ENCODE results near the gene APBB1IP. TPM values are rescaled to one million over a fixed set of nuclear protein-coding genes. Genes with fewer than 3 reads are reported as not detected.

Gene APBB1IP
- total and polyA plus RNA-seq, 2 of the 8 experiments (the other 6 are each of a cell fraction or from before 2014, with no cell fraction given): 0.05 TPM; not detected in 1

GRCh38 chr10:26440088-26440470 lies 1.9 kb downstream of the APBB1IP start:
- Histone ChIP-seq H2BK15ac (ENCODE audit: low read length) (no peak overlapping the region), H3K56ac (replicated peaks; ENCODE audit: insufficient read length, low read depth, low read length) (no peak overlapping the region), H4K5ac (ENCODE audit: insufficient read length, low read depth, low read length) (no peak overlapping the region), H4K8ac (ENCODE audit: extremely low read depth, insufficient read depth, low read length) (no peak overlapping the region), H3K4me2 (ENCODE audit: insufficient read depth in 1 of 2, low read depth in 2 of 2, low read length in 2 of 2) (no peak overlapping the region), H2BK20ac (ENCODE audit: low read length) (no peak overlapping the region), H3K23me2 (ENCODE audit: low read depth, low read length) (peaks cover 9% of the 10 kb centered on the region; the same call in 1 of the 2 replicates), H2BK5ac (ENCODE audit: low read depth, low read length) (no peak overlapping the region), H3K79me2 (ENCODE audit: control insufficient read depth in 1 of 2, insufficient read depth in 2 of 2, low read length in 2 of 2) (no peaks in the 10 kb centered on the region), H4K20me1 (replicated peaks in 1 of 2; ENCODE audit: control insufficient read depth in 1 of 2, insufficient read depth in 2 of 2, low read length in 2 of 2) (no peaks in the 10 kb centered on the region), H3K23ac (ENCODE audit: insufficient read length) (no peak overlapping the region), H3K9me3 (ENCODE audit: insufficient read depth in 2 of 2, low read depth in 1 of 2, low read length in 1 of 2) (no peaks in the 10 kb centered on the region), H2BK12ac (ENCODE audit: low read depth, low read length) (no peak overlapping the region), H3K79me1 (ENCODE audit: low read depth, low read length) (no peaks in the 10 kb centered on the region), H2BK120ac (replicated peaks; ENCODE audit: low read depth, low read length) (no peak overlapping the region), H3K14ac (ENCODE audit: insufficient read length) (no peak overlapping the region), H2AK5ac (ENCODE audit: low read depth, low read length) (no peak overlapping the region), H3K27me3 (replicated peaks in 1 of 4; ENCODE audit: control insufficient read depth in 3 of 4, extremely low read depth in 1 of 4, insufficient read depth in 3 of 4, low read length in 3 of 4) (peaks cover 6 to 24% (median 18%) of the 10 kb centered on the region in 4 experiments), H3K9ac (replicated peaks in 1 of 4; ENCODE audit: extremely low read depth in 1 of 4, low read depth in 3 of 4, low read length in 3 of 4) (no peak overlapping the region), H3K4ac (replicated peaks; ENCODE audit: insufficient read length, low read depth, low read length) (no peak overlapping the region), H3K4me1 (replicated peaks in 1 of 4; ENCODE audit: control insufficient read depth in 3 of 4, insufficient read depth in 4 of 4, low read length in 3 of 4) (peaks cover 0 to 4% (median 0%) of the 10 kb centered on the region in 4 experiments; a peak in 2 of 7 replicates), H3K36me3 (ENCODE audit: control insufficient read depth in 2 of 4, insufficient read depth in 4 of 4, low read length in 3 of 4) (no peaks in the 10 kb centered on the region), H2AFZ (ENCODE audit: low read length) (no peak overlapping the region), H3K27ac (ENCODE audit: low read depth, low read length) (no peak overlapping the region), H3K18ac (ENCODE audit: extremely low read depth, low read length) (no peak overlapping the region), H4K91ac (replicated peaks; ENCODE audit: insufficient read length, low read length) (no peak overlapping the region), H3K4me3 (ENCODE audit: extremely low read depth in 1 of 4, insufficient read depth in 2 of 4, low read depth in 3 of 4, low read length in 4 of 4) (no peak overlapping the region)
- 93% methylated on average over 1 of the region's 1 CpG; no CpG with 5 or more reads in 1 of the 2 experiments for WGBS, 2 experiments (ENCODE audit: extremely low coverage in 1 of 2, insufficient coverage in 1 of 2, insufficient read length in 1 of 2, insufficient replicate concordance in 2 of 2, low coverage in 1 of 2, low lambda C conversion rate in 2 of 2, missing lambda C conversion rate in 1 of 2)
- ChIA-PET CTCF (ENCODE audit: partially characterized antibody) (no interaction called here), POLR2A (ENCODE audit: partially characterized antibody) (no interaction called here)
- FAIRE-seq: no peak
- no peak for DNase-seq (ENCODE audit: low read depth in 1 of 2, low spot score in 2 of 2)
- TF ChIP-seq MAFK (IDR thresholded peaks at IDR 0.05; ENCODE audit: low read depth, low read length): no peak
- TF ChIP-seq CEBPB (IDR thresholded peaks at IDR 0.05; ENCODE audit: low read depth, low read length): no peak
- TF ChIP-seq POU5F1 (IDR thresholded peaks at IDR 0.05; ENCODE audit: low read depth, low read length): no peak
- TF ChIP-seq BRCA1 (IDR thresholded peaks at IDR 0.05; ENCODE audit: low read depth, low read length): no peak
- no peak for TF ChIP-seq GTF2F1 (IDR thresholded peaks at IDR 0.05; ENCODE audit: borderline replicate concordance, low read depth, low read length)
- TF ChIP-seq, protein P1, sequence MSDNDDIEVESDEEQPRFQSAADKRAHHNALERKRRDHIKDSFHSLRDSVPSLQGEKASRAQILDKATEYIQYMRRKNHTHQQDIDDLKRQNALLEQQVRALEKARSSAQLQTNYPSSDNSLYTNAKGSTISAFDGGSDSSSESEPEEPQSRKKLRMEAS (IDR thresholded peaks at IDR 0.05): no peak
- no peak for TF ChIP-seq RBBP5 (IDR thresholded peaks at IDR 0.05; ENCODE audit: borderline replicate concordance, low read depth, low read length)
- no peak for TF ChIP-seq GABPA (IDR thresholded peaks at IDR 0.05; ENCODE audit: borderline replicate concordance, insufficient read depth, low read length)
- TF ChIP-seq, protein P2, sequence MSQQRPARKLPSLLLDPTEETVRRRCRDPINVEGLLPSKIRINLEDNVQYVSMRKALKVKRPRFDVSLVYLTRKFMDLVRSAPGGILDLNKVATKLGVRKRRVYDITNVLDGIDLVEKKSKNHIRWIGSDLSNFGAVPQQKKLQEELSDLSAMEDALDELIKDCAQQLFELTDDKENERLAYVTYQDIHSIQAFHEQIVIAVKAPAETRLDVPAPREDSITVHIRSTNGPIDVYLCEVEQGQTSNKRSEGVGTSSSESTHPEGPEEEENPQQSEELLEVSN (IDR thresholded peaks at IDR 0.05): no peak
- TF ChIP-seq SIX5 (IDR thresholded peaks at IDR 0.05; ENCODE audit: low read depth, low read length): no peak
- TF ChIP-seq SRF (IDR thresholded peaks at IDR 0.05; ENCODE audit: low read depth, low read length): no peak
- no peak for TF ChIP-seq NANOG (IDR thresholded peaks at IDR 0.05; ENCODE audit: insufficient read depth, low read depth, low read length, poor library complexity, severe bottlenecking)

Data from H1 (cell line).